Stimulated activated naive CD4-positive, alpha-beta T cell (primary cell): ENCODE results near the gene PPM1E.
"Not testable (repeated sequence)": the region's sequence is repeated elsewhere in the genome, so short reads cannot be mapped to it uniquely, and the experiment has no call there.

ENCODE experiments used
- DNase-seq, 6 experiments: peaks; one replicate each; lab custom pipeline; 2025; lab: John Stamatoyannopoulos, UW

The PPM1E gene

GRCh38 chr17:58840820-58841612 is 85.4 kb downstream of the PPM1E start:
- DNase-seq = no peak

GRCh38 chr17:58846413-58846812 is 90.8 kb downstream of the PPM1E start:
- not testable (repeated sequence) for DNase-seq

DNA sequence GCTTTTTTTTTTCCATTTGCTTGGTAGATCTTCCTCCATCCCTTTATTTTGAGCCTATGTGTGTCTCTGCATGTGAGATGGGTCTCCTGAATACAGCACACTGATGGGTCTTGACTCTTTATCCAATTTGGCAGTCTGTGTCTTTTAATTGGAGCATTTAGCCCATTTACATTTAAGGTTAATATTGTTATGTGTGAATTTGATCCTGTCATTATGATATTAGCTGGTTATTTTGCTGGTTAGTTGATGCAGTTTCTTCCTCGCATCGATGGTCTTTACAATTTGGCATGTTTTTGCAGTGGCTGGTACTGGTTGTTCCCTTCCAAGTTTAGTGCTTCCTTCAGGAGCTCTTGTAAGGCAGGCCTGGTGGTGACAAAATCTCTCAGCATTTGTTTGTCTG is 94.5 kb downstream of the PPM1E start:
- not testable (repeated sequence) for DNase-seq

- DNase-seq = no peak
Observed at GRCh38 chr17:58865301-58865700, 109.6 kb downstream of the PPM1E start.

DNA sequence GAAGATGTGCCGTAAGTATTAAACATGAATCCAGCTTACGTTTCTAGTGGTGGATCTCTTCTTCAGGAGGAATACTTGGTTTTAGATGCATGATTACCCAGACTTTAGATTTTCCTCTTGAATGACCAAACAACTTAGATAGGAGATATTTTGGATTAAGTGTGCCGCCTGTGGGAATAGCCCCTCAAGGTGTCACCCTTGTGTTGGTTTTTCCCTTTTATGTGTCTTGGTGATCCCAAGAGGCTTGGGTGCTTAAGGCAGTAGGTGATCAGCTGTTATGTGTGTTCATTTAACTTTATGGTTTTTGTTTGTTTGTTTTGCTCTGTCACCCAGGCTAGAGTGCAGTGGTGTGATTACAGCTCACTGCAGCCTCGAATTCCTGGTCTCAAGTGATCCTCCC is 115.1 kb downstream of the PPM1E start:
- DNase-seq = no peak

DNA sequence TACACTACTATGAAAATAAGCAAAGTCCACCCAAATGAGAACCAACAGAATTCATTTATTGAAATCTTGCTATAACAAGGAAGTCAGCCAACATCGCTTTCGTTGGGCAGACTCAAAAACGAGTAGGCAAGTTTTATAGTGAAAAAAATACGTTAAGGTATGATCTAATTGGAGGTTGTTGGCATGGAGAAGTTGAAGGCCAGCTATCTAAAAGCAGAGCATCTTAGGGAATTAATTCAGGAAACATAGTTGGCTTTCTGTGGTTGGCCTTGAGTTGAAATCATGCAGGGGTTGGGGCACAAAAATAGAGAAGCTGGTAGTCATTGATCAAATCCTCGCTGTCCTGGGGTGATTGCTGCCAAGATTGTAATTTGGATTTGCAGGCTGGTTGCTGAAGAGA is 118.3 kb downstream of the PPM1E start:
- no peak for DNase-seq

DNA sequence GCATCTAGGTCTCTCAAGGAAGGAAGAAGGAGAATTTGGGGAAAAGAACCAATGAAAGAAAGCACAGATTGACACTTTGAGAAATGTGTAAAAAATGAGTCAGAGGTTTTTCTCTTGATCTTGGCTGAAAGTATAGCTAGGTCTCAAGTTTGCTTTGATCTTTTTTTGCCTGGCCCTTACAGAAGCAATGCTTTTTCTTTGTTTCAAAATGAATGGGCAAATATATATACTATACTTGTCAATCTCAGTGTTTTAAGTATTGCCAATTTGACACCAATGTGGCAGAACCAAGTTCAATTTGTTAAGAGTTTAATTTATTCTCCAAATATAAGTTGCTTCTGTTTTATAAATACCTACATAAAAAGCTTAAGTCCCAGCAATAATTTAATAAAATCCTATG is 119.6 kb downstream of the PPM1E start:
- no peak for DNase-seq

GRCh38 chr17:58884161-58884560 is 128.5 kb downstream of the PPM1E start:
- no peak for DNase-seq

DNA sequence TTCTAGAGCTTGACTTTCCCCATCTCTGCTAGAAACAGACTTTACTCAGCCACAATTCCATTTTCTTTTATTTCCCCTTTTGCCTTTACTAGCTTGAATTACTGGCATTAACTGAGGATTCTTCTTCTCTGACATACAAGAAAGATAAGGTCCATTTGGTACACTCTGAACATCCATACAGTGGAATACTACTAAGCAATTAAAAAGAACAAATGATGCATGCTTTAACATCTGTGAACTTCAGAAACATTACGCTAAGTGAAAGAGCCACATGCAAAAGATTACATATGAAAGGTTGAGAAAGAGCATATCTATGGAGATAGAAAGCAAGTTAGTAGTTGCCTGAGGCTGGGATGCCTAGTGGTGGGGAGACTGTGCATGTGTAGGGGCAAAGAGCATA is 130.9 kb downstream of the PPM1E start:
- DNase-seq = no peak

GRCh38 chr17:58889928-58890327 is 134.3 kb downstream of the PPM1E start:
- no peak for DNase-seq

- DNase-seq = no peak
Observed at GRCh38 chr17:58899191-58899590, 143.5 kb downstream of the PPM1E start.

- no peak for DNase-seq
Observed at GRCh38 chr17:58902322-58902721, 146.7 kb downstream of the PPM1E start.

DNA sequence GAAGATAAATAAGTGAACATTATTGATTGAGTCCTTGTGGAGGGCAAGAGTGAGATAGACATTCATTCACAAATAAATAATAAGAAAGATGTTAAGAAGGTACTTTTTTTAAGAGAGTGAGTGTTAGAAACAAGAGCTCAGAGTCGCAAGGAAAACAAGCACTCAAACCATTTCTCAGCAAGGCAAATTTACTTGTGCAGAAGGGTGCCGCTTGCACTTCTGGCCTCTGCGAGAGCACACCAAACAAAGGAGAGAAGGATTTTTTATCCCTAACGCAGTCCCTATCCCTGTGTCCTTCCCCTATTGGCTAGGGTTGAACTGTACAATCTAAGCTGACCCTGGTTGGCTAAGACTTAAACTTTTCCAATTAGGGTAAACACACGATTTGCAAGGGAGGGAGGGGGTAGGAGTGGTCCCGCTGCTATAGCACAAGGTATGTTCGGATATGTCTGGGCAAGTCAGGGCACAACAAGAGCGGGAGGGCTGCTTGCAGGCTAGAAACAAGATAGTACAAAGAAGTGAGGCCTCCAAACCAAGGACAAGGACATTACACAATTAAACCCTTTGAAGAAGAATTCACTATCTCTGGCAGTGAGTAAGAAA is 156.2 kb downstream of the PPM1E start:
- no peak for DNase-seq

GRCh38 chr17:58913552-58913951 is 157.9 kb downstream of the PPM1E start:
- no peak for DNase-seq

DNA sequence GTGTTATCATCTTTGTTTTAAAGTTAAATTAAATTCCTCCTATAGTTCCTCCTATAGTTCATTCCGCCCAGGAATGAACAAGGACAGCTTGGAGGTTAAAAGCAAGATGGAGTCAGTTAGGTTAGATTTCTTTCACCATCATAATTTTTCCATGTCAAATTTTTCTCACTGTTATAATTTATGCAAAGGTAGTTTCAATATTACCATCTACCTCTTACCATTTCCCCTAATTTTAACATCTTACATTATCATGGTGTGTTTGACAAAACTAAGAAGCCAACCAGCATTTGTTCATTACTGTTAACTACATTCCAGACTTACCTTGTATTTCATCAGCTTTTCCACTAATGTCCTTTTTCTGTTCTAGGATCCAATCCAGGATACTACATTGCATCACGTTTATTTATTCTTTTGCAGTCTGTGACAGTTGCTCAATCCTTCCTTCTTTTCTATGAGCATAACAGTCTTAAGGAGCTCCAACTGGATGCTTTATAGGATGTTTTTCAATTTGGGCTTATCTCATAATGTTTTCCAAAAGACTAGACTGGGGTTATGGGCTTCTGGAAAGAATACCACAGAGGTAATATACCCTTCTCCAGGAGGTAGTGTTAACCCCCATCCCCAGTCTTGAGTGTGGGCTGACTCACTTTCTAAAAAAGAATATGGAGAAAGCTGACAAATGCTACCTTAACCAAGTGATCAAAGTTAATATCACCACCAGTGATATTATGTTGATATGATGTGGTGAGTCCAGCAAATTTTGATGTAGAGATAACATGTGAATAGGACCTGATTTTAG is 158.5 kb downstream of the PPM1E start:
- no peak for DNase-seq

DNA sequence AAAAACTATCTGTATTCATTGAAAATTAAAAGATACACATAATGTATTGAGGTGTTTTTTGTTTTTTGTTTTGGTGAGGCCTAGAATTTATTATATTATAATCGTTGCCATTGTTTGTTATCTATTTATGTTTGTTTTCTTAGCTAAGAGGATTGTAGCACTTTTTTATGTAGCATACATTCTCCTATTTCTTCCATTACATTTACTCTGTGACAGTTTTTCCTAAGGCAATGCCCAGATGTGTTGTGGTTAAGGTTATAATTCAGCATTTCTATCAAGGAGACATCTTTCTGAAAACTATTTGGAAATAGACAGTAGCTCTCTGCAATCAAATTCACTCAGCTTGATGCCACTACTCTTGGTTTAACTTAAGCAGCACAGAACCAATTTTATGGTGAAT is 161.6 kb downstream of the PPM1E start:
- no peak for DNase-seq

- DNase-seq = no peak
Observed at GRCh38 chr17:58918072-58918471, 162.4 kb downstream of the PPM1E start.

GRCh38 chr17:58918884-58919283 is 163.2 kb downstream of the PPM1E start:
- DNase-seq = no peak

- no peak for DNase-seq
Observed at GRCh38 chr17:58920773-58921172, 165.1 kb downstream of the PPM1E start.

DNA sequence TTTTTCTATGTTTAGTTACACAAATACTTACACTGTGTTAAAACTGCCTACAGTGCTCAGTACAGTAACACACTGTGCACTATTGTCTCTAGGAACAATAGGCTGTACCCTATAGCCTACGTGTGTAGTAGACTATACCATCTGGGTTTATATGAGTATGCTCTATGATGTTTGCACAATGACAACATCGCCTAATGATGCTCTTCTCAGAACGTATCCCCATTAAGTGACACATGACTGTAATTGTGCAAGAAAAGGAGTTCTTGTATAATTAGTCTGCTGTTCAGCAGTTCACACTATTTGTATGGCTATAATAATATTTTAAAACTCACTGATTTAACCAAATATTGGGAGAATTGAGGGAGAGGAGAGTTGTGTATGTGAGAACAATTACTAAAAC is 177.3 kb downstream of the PPM1E start:
- DNase-seq = no peak

DNA sequence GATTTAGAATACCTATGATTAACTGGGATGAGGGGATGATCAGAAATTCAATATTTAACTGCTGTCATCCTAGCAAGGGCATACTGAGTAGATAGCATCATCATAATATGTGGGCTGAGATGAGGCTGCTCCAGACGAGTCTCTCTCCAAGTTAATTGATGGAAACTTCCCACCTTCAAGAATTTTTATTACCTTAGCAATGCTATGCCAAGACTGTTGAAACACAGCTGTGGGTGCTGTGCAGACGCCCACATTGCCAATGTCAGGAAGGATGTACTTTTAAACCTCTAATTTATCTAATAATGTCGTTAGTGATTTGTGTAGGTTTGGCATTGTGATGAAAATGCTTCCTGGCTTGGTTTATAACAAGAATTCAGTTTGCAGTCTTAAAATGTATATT is 180.6 kb downstream of the PPM1E start:
- DNase-seq = no peak

GRCh38 chr17:58944166-58944565 is 188.5 kb downstream of the PPM1E start:
- no peak for DNase-seq

DNA sequence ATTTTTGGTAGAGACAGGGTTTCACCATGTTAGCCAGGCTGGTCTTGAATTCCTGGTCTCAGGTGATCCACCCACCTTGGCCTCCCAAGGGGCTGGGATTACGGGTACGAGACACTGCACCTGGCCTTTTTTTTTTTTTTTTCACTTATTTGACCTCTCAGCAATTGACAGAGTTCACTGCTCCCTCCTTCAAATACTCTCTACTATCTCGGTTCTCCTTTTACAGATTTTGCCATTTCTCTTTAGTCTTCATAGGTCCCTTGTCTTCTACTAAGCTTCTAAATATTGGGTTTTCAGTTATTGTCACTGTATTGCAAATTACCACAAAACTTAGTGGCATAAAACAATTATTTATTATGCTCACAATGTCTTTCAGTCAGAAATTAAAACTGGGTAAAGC is 191.8 kb downstream of the PPM1E start:
- no peak for DNase-seq
